Fibroblast of skin of right biceps (primary cell): ENCODE measurements around the gene KAT8.
"Not testable (repeated sequence)": the region's sequence is repeated elsewhere in the genome, so short reads cannot be mapped to it uniquely, and the experiment has no call there.

Experiments
- DNase-seq: peaks from one replicate; pipeline ENCODE4 v3.0.0-alpha.2; 2013

KAT8 gene

DNA sequence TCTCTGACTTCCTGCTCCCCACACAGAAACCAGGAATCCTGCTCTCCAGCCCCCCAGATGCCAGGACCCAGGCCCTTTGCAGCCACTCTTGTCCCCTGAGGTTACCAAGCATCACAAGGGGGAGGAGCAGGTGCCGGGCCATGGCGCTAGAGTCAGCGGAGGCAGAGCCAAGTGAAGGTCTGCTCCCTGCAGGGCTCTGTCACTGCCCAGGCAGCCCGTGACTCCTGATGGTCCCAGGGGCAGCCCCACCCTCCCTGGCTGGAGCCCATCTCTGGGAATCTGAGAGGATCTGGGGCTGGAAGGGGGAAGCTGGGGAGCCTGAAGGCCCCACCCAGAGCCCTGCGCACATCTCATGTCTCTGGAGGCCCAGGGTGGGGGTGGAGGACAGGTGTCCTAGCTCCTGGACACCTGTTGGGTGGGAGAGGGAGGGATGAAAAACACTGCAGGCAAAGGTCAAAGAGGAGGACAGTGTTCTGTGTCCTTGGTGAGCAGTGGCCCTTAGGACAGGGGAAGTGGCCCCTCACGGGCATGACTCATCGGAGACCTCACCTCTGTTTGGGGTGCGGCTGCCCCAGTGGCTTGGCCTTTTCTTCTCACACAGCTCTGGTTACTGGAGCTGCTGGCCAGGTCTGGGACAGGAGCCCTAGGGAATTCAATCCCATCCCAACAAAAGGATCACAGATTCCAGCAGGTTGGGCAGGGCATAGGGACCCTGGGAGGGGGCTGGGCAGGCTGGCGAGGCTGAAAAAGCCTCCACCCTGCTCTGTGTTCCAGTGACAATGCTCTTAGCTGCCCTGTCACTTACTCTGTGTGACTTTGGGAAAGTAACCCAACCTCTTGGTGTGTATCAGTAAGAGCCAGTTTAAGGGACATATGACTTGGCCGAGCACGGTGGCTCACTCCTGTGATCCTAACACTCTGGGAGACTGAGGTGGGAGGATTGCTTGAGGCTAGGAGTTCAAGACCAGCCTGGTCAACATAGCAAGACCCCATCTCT lies 32.7 kb downstream of the KAT8 start, which contains the start of gene PRSS36:
Gene PRSS36, minus strand, starts transcription at position 173 of the 997 bp plus-strand sequence. Its CDS starts 31 bp downstream, at position 142.
- DNase-seq, result no peak

DNA sequence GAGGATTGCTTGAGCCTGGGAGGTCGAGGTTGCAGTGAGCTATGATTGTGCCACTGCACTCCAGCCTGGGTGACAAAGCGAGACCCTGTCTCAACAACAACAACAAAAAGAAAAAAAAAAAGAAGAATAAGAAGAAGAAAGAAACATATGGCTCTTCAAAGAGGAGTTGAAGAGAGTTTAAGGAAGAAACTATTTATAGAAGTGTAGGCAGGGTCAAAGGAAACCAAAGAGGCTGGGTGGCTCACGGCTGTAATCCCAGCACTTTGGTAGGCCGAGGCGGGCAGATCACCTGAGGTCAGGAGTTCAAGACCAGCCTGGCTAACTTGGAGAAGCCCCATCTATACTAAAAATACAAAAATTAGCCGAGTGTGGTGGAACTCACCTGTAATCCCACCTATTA lies 33.5 kb downstream of the KAT8 start:
- not testable (repeated sequence) for DNase-seq

DNA sequence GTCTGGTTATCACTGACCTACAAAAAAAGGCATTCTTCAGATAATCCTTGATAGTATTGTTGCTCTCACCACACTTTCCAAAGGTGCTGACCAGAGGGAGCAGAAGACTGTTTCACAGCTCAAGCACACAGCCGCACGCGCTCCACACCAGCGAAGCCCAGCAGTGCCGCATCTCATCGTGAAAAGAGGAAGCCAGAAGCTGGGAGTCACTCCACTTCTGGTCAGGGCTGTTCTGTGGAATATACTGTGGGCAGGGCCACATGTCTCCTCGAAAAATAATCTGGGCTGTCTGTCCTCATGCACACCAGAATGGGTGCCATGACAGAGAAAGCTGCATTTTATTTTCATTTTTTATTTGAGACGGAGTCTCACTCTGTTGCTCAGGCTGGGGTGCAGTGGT lies 39.7 kb downstream of the KAT8 start:
- no peak for DNase-seq

DNA sequence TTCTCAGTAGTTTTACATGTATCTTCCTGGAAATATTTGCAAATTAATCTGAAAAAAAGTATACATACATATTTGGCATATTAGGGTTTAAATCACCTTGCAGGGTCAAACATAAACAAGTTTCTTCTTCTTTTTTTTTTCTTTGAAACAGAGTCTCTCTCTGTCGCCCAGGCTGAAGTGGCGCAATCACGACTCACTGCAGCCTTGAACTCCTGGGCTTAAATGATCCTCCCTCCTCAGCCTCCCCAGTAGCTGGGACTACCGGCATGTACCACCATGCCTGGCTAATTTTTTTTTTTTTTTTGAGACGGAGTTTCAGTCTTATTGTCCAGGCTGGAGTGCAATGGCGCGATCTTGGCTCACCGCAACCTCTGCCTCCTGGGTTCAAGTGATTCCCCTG lies 49.9 kb downstream of the KAT8 start:
- DNase-seq, result no peak

DNA sequence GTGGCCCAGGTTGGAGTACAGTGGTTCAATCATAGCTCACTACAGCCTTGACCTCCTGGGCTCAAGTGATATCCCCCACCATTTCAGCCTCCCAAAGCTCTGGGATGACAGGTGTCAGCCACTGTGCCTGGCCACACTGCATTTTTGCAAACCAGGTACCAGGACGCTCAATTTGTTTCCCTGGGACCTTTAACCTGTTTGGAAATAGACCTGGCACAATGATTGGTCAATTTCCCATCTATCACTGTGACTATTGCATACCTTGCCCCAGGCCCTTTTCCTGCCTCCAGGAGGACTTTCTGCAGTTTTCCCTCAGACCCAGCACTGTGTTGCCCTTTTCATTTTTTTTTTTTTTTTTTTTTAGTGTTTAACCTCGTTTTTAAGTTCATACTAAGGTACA lies 51.4 kb downstream of the KAT8 start:
- DNase-seq, result no peak

DNA sequence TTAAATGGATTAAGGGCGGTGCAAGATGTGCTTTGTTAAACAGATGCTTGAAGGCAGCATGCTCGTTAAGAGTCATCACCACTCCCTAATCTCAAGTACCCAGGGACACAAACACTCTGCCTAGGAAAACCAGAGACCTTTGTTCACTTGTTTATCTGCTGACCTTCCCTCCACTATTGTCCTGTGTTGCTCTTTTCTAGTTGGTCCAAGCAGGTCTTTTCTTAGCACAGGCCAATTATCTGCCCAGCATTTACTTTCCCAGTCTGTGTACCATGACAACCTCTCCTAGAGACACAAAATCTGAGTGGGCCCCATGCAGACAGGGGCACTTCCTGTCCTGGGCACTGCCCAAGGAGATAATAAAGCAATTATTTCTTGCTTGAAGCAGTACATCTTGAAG lies 52.6 kb downstream of the KAT8 start:
- DNase-seq, result not testable (repeated sequence)

DNA sequence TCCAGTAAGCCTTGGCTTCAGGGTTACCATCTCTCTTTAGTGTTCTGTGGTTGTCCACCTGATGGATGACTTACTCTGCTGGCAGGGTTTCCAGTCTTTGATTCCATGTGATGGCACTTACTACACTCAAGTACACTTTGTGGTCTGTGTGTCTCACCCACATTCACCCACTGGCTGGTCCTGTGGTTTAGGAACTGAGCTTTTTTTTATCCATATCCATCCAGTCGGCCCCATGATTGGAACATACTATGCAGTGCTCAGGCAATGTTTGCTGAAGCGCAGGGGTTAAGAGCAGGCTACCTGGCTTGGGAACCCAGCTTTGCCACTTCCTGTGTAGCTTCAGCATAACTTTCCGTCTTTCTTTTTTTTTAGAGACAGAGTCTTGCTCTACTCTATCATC lies 59.7 kb downstream of the KAT8 start:
- no peak for DNase-seq

DNA sequence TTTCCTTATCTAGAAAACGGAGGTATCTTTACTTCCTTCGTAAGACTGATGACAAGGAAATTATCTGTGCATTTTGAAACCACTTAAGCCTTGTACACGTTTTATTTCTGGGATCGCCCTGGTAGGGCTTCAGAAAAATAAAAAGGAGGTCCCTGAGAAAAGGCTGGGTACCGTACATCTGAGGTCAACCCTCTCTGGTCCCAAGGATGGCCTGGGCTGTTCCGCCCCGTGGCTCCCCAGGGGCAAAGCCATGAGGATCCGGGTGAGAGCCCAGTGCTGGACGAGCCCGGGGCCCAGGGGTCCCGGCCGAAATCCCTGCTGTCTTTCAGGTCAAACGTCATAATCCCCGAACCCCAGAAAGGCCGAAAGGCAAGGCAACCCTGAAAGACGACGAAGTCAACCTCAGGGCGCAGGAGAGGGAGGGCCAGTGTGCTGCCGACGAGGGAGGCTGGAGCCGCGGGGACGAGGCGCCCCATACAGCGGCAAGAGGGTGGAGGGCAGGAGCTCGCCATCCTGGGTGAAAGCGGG lies 61.8 kb downstream of the KAT8 start:
- no peak for DNase-seq

DNA sequence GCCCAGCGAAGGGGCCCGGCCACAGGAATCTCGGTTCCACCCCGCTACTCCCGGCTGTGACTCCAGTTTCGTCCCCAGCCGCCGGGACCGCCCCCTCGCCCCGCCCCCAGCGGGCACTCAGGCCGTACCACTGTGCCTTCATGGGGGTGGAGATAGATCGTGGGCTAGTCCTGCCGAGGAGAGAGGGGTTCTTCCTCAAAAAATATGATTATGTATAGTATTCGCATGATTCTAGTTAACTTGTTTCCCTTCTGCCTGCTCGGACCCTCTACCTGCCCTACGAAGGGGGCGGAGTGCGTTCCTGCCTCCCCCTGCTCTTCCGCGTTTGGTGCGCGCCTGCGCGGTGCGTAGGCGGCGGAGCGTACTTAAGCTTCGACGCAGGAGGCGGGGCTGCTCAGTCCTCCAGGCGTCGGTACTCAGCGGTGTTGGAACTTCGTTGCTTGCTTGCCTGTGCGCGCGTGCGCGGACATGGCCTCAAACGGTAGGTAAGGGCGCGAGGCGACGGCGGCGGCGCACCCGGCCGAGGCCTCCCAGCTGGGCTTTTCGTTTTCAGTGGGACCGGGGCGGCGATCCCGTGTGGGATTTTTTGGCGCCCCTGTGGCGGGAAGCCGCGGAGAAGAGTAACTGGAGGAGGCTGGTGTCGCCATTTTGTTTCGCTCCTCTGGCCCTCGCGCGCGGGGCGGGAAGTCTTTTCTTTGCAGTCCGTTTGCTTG lies 62.4 kb downstream of the KAT8 start, which contains the start of gene FUS:
Gene FUS, plus strand, starts transcription at position 393 of the 713 bp plus-strand sequence. Its CDS starts 76 bp downstream, at position 469.
- DNase-seq, result peak; percentile 86
